Suprapubic skin (tissue), 4 donors: ENCODE data around the gene TBC1D22A. TPM values are rescaled to one million over a fixed set of nuclear protein-coding genes. Genes with fewer than 3 reads are reported as not detected.
"Not testable (repeated sequence)": the region's sequence is repeated elsewhere in the genome, so short reads cannot be mapped to it uniquely, and the experiment has no call there.

ENCODE experiments used
- DNase-seq, 2 donors: peaks; one replicate each; pipeline ENCODE4 v3.0.0-alpha.2; 2019; ENCODE audit warnings: low spot score in 2 of 2
- H3K27ac ChIP-seq: fragments of 200-600 bp; sonication (generic); one replicate; pipeline ENCODE4 v1.5.1; 2019
- H3K27me3 ChIP-seq: fragments of 200-600 bp; sonication (generic); one replicate; pipeline ENCODE4 v1.5.1; 2019
- H3K36me3 ChIP-seq: fragments of 200-600 bp; sonication (generic); one replicate; pipeline ENCODE4 v1.5.1; 2019
- H3K4me1 ChIP-seq: fragments of 200-600 bp; sonication (generic); one replicate; pipeline ENCODE4 v1.5.1; 2019
- H3K4me3 ChIP-seq: fragments of 200-600 bp; sonication (generic); one replicate; pipeline ENCODE4 v1.5.1; 2019; ENCODE audit warnings: mild to moderate bottlenecking
- H3K9me3 ChIP-seq: fragments of 200-600 bp; sonication (generic); one replicate; pipeline ENCODE4 v1.5.1; 2019
- CTCF ChIP-seq, 2 donors: fragments of 200-600 bp in 1 of 2; fragments of 450-650 bp in 1 of 2; sonication (generic) in 1 of 2; IDR thresholded peaks; one replicate each; pipeline ENCODE4 v1.5.1; 2016 to 2019; ENCODE audit warnings: antibody characterized with exemption in 2 of 2, mild to moderate bottlenecking in 1 of 2, moderate library complexity in 1 of 2
- EP300 ChIP-seq: sonication (generic); formaldehyde crosslinking; IDR thresholded peaks from one replicate; pipeline ENCODE4 v1.6.1; 2017; ENCODE audit warnings: antibody characterized with exemption
- POLR2A ChIP-seq, 2 donors: fragments of 450-650 bp; IDR thresholded peaks; one replicate each; pipeline ENCODE4 v1.6.1; 2017; ENCODE audit warnings: antibody characterized with exemption in 2 of 2, mild to moderate bottlenecking in 2 of 2, moderate library complexity in 2 of 2
- POLR2AphosphoS5 ChIP-seq, 3 donors: sonication (generic); formaldehyde crosslinking; IDR thresholded peaks; one replicate each; pipeline ENCODE4 v1.6.1; 2017; ENCODE audit warnings: antibody characterized with exemption in 3 of 3
- WGBS: methylation state at CpG from one replicate; pipeline ENCODE4 v1.1.5; 2018; 5-methylcytosine and 5-hydroxymethylcytosine counted together
- total RNA-seq, 4 donors: library from RNA; depleted of rRNA; stranded (reverse); fragments of >200 nt; gene quantifications; one replicate each; pipeline ENCODE4 v1.1.0, GENCODE V29; 2016

Gene TBC1D22A
- total RNA-seq, 4 donors from 2014 or later = 24.8 to 43.2 (median 35.4) TPM

- H3K4me1 ChIP-seq = peaks cover 7% of the 10 kb centered on the region
- no peaks in the 10 kb centered on the region for H3K27me3 ChIP-seq
- no peaks in the 10 kb centered on the region for H3K9me3 ChIP-seq
- WGBS = 88% methylated on average over 13 of the region's 13 CpGs
- peaks cover 7% of the 10 kb centered on the region for H3K36me3 ChIP-seq
- TF ChIP-seq POLR2AphosphoS5 (IDR thresholded peaks at IDR 0.05) = no peak
- no peak for TF ChIP-seq POLR2A (IDR thresholded peaks at IDR 0.05)
- no peak for TF ChIP-seq EP300
- TF ChIP-seq CTCF (IDR thresholded peaks at IDR 0.05) = no peak
- H3K4me3 ChIP-seq = no peak overlapping the region
- no peak for DNase-seq
- H3K27ac ChIP-seq = no peak overlapping the region
These were observed 50.3 kb downstream of the TBC1D22A start for GRCh38 chr22:46812788-46813187.

GRCh38 chr22:46813816-46814597 lies 51.6 kb downstream of the TBC1D22A start:
- Histone ChIP-seq H3K27me3 (no peaks in the 10 kb centered on the region), H3K36me3 (peaks cover 2% of the 10 kb centered on the region), H3K4me1 (peaks cover 7% of the 10 kb centered on the region), H3K27ac (no peak overlapping the region), H3K4me3 (no peak overlapping the region), H3K9me3 (no peaks in the 10 kb centered on the region)
- WGBS = 91% methylated on average over 9 of the region's 9 CpGs
- no peak for TF ChIP-seq POLR2AphosphoS5 (IDR thresholded peaks at IDR 0.05)
- TF ChIP-seq CTCF (IDR thresholded peaks at IDR 0.05) = no peak
- no peak for TF ChIP-seq POLR2A (IDR thresholded peaks at IDR 0.05)
- TF ChIP-seq EP300 = no peak
- DNase-seq = no peak

GRCh38 chr22:46815132-46815531 lies 52.7 kb downstream of the TBC1D22A start:
- no peak for DNase-seq
- peaks cover 7% of the 10 kb centered on the region for H3K4me1 ChIP-seq

GRCh38 chr22:46815559-46815895 lies 53.1 kb downstream of the TBC1D22A start:
- Histone ChIP-seq H3K27ac (no peak overlapping the region), H3K9me3 (no peaks in the 10 kb centered on the region), H3K27me3 (no peaks in the 10 kb centered on the region), H3K4me1 (peaks cover 7% of the 10 kb centered on the region), H3K4me3 (no peak overlapping the region), H3K36me3 (no peaks in the 10 kb centered on the region)
- TF ChIP-seq CTCF (IDR thresholded peaks at IDR 0.05) = no peak
- no peak for TF ChIP-seq POLR2A (IDR thresholded peaks at IDR 0.05)
- no peak for TF ChIP-seq EP300
- no peak for TF ChIP-seq POLR2AphosphoS5 (IDR thresholded peaks at IDR 0.05)
- no peak for DNase-seq
- 94% methylated on average over 5 of the region's 5 CpGs for WGBS

More at GRCh38 chr22:46815132-46815531, 52.7 kb downstream of the TBC1D22A start:
- 76% methylated on average over 12 of the region's 12 CpGs for WGBS
- no peaks in the 10 kb centered on the region for H3K27me3 ChIP-seq
- no peak for TF ChIP-seq CTCF (IDR thresholded peaks at IDR 0.05)
- TF ChIP-seq POLR2A (IDR thresholded peaks at IDR 0.05) = no peak
- TF ChIP-seq EP300 = no peak
- no peak for TF ChIP-seq POLR2AphosphoS5 (IDR thresholded peaks at IDR 0.05)
- no peaks in the 10 kb centered on the region for H3K9me3 ChIP-seq
- H3K4me3 ChIP-seq = no peak overlapping the region
- H3K36me3 ChIP-seq = no peaks in the 10 kb centered on the region
- no peak overlapping the region for H3K27ac ChIP-seq

- no peak overlapping the region for H3K27ac ChIP-seq
- WGBS = 69% methylated on average over 14 of the region's 15 CpGs
- H3K36me3 ChIP-seq = no peaks in the 10 kb centered on the region
- H3K27me3 ChIP-seq = no peaks in the 10 kb centered on the region
- no peak for TF ChIP-seq CTCF (IDR thresholded peaks at IDR 0.05)
- no peak overlapping the region for H3K4me3 ChIP-seq
- DNase-seq = no peak
- H3K4me1 ChIP-seq = peaks cover 7% of the 10 kb centered on the region
- no peaks in the 10 kb centered on the region for H3K9me3 ChIP-seq
These were observed 53.7 kb downstream of the TBC1D22A start for GRCh38 chr22:46815896-46816731.

GRCh38 chr22:46817390-46817789 lies 54.9 kb downstream of the TBC1D22A start:
- H3K9me3 ChIP-seq, H3K4me1 ChIP-seq, H3K4me3 ChIP-seq, H3K27me3 ChIP-seq, H3K36me3 ChIP-seq, DNase-seq, H3K27ac ChIP-seq: not testable (repeated sequence)
- 97% methylated on average over 4 of the region's 4 CpGs for WGBS
